HEK293 (cell line): Measurements from ENCODE around the gene ARHGEF4.
A peak's percentile ranks its signal among the peaks of the same experiment; 100 is the strongest.

Experiments
- CTCF ChIA-PET: fragments of 350-600 bp; formaldehyde crosslinking; extraction: SDS; loops from one replicate; lab custom pipeline; 2021; ENCODE audit warnings: antibody characterized with exemption; lab: Yijun Ruan, JAX
- POLR2A ChIA-PET: fragments of 300-600 bp; formaldehyde crosslinking; extraction: SDS; loops from one replicate; lab custom pipeline; 2020; ENCODE audit warnings: antibody characterized with exemption, inconsistent platforms; lab: Yijun Ruan, JAX
- H3K27ac ChIP-seq: fragments of 200-500 bp; sonication (Bioruptor generic); 2 replicates; pipeline ENCODE4 v1.5.1; 2014; ENCODE audit warnings: low read depth, low read length, control low read depth, inconsistent platforms; ENCODE audit errors: extremely low read depth
- H3K36me3 ChIP-seq, 2 experiments: fragments of 200-500 bp in 1 of 2; sonication (Bioruptor generic) in 1 of 2; 1 replicate in 1 of 2; 2 replicates in 1 of 2; pipeline ENCODE4 v1.5.1; 2014 to 2017; ENCODE audit warnings: inconsistent platforms in 2 of 2, low read length in 2 of 2; ENCODE audit not compliant: control insufficient read depth in 2 of 2, insufficient read depth in 1 of 2
- H3K4me1 ChIP-seq: fragments of 200-500 bp; sonication (Bioruptor generic); 2 replicates; pipeline ENCODE4 v1.5.1; 2014; ENCODE audit warnings: mild to moderate bottlenecking, low read length, inconsistent platforms; ENCODE audit not compliant: control insufficient read depth, insufficient read depth
- H3K4me3 ChIP-seq: 2 replicates; pipeline ENCODE4 v1.5.1; 2011; ENCODE audit warnings: low read depth, mild to moderate bottlenecking, control low read depth, low read length, moderate library complexity
- H3K9me3 ChIP-seq: fragments of 200-500 bp; sonication (Bioruptor generic); 2 replicates; pipeline ENCODE4 v1.5.1; 2014; ENCODE audit warnings: low read depth, low read length, inconsistent platforms; ENCODE audit not compliant: control insufficient read depth, insufficient read depth
- GLIS2 ChIP-seq: fragments of 450-650 bp; formaldehyde crosslinking; IDR thresholded peaks from 2 replicates; pipeline ENCODE4 v1.5.1; 2016; ENCODE audit warnings: missing biosample characterization, missing genetic modification characterization
- PRDM4 ChIP-seq: fragments of 450-650 bp; formaldehyde crosslinking; IDR thresholded peaks from 2 replicates; pipeline ENCODE4 v1.5.1; 2017; ENCODE audit warnings: missing biosample characterization, missing genetic modification characterization
- RBAK ChIP-seq: fragments of 450-650 bp; formaldehyde crosslinking; IDR thresholded peaks from 2 replicates; pipeline ENCODE4 v1.5.1; 2016; ENCODE audit warnings: missing biosample characterization, missing genetic modification characterization
- SCRT1 ChIP-seq: fragments of 450-650 bp; formaldehyde crosslinking; IDR thresholded peaks from 2 replicates; pipeline ENCODE4 v1.5.1; 2016; ENCODE audit warnings: missing biosample characterization, missing genetic modification characterization, borderline replicate concordance
- SCRT2 ChIP-seq: fragments of 450-650 bp; formaldehyde crosslinking; IDR thresholded peaks from 2 replicates; pipeline ENCODE4 v1.5.1; 2016; ENCODE audit warnings: missing biosample characterization, missing genetic modification characterization
- SETDB1 ChIP-seq: IDR thresholded peaks from one replicate; pipeline ENCODE4 v1.6.1; 2017; ENCODE audit warnings: mild to moderate bottlenecking, low read length, moderate library complexity, mixed read lengths; ENCODE audit not compliant: insufficient read length
- ZBTB20 ChIP-seq: fragments of 450-650 bp; formaldehyde crosslinking; IDR thresholded peaks from 2 replicates; pipeline ENCODE4 v1.5.1; 2016; ENCODE audit warnings: missing biosample characterization, missing genetic modification characterization
- ZBTB48 ChIP-seq: fragments of 450-650 bp; formaldehyde crosslinking; IDR thresholded peaks from 2 replicates; pipeline ENCODE4 v1.5.1; 2016; ENCODE audit warnings: missing biosample characterization, missing genetic modification characterization
- ZBTB7A ChIP-seq: fragments of 450-650 bp; formaldehyde crosslinking; IDR thresholded peaks from 2 replicates; pipeline ENCODE4 v1.5.1; 2016; ENCODE audit warnings: low read depth, missing biosample characterization, missing genetic modification characterization
- ZNF184 ChIP-seq: fragments of 450-650 bp; IDR thresholded peaks from 2 replicates; pipeline ENCODE4 v1.5.1; 2018; ENCODE audit warnings: missing biosample characterization, mild to moderate bottlenecking, missing genetic modification characterization
- ZNF354C ChIP-seq: fragments of 450-650 bp; formaldehyde crosslinking; IDR thresholded peaks from 2 replicates; pipeline ENCODE4 v1.5.1; 2016; ENCODE audit warnings: missing biosample characterization, missing genetic modification characterization, low read depth, borderline replicate concordance
- ZNF473 ChIP-seq: fragments of 450-650 bp; formaldehyde crosslinking; IDR thresholded peaks from 2 replicates; pipeline ENCODE4 v1.5.1; 2017; ENCODE audit warnings: missing biosample characterization, missing genetic modification characterization
- ZNF580 ChIP-seq: fragments of 450-650 bp; formaldehyde crosslinking; IDR thresholded peaks from 2 replicates; pipeline ENCODE4 v1.5.1; 2016; ENCODE audit warnings: missing biosample characterization, missing genetic modification characterization
- ZNF658 ChIP-seq: fragments of 450-650 bp; formaldehyde crosslinking; IDR thresholded peaks from 2 replicates; pipeline ENCODE4; 2016; ENCODE audit warnings: missing biosample characterization, missing genetic modification characterization
- ZXDB ChIP-seq: fragments of 450-650 bp; formaldehyde crosslinking; IDR thresholded peaks from 2 replicates; pipeline ENCODE4 v1.5.1; 2016; ENCODE audit warnings: missing biosample characterization, missing genetic modification characterization

Gene ARHGEF4

GRCh38 chr2:130949954-130950353 lies 113.2 kb downstream of the ARHGEF4 start (continued):
- no peak for TF ChIP-seq RBAK (tag by site-specific recombination)
- no peak for TF ChIP-seq PRDM4 (tag by site-specific recombination)
- no peak for TF ChIP-seq ZNF184 (tag by site-specific recombination)
- TF ChIP-seq GLIS2 (tag by site-specific recombination) = no peak
- no peak for TF ChIP-seq ZXDB (tag by site-specific recombination)
- no peak for TF ChIP-seq ZNF658
- no peak for TF ChIP-seq ZBTB7A (tag by site-specific recombination)
- TF ChIP-seq ZBTB48 (tag by site-specific recombination) = no peak
- TF ChIP-seq, all 188 proteins: peak for 0

GRCh38 chr2:130951018-130951417 lies 114.3 kb downstream of the ARHGEF4 start:
- H3K9me3 ChIP-seq = no peaks in the 10 kb centered on the region; the same call in 1 of the 2 replicates
- no peaks in the 10 kb centered on the region for H3K36me3 ChIP-seq
- ChIA-PET POLR2A (no interaction called here), CTCF (interaction anchor here (1.6 kb wide), 1 partner anchor 9 kb away, joined by 3 read pairs; no protein-coding TSS in a partner anchor)
- H3K4me3 ChIP-seq = no peak overlapping the region
- no peak for TF ChIP-seq ZNF354C (tag by site-specific recombination)
- no peaks in the 10 kb centered on the region for H3K4me1 ChIP-seq
- no peak overlapping the region for H3K27ac ChIP-seq

GRCh38 chr2:130954873-130955272 lies 118.2 kb downstream of the ARHGEF4 start:
- Histone ChIP-seq H3K36me3 (no peaks in the 10 kb centered on the region), H3K9me3 (no peaks in the 10 kb centered on the region; the same call in 1 of the 2 replicates), H3K4me3 (no peak overlapping the region), H3K27ac (no peak overlapping the region), H3K4me1 (no peaks in the 10 kb centered on the region)
- ChIA-PET CTCF (no interaction called here), POLR2A (no interaction called here)
- no peak for TF ChIP-seq ZBTB20 (tag by site-specific recombination)
- TF ChIP-seq SETDB1 = peak; percentile 82

GRCh38 chr2:130957915-130958314 lies 121.2 kb downstream of the ARHGEF4 start:
- no peak for TF ChIP-seq ZNF473 (tag by site-specific recombination)
- TF ChIP-seq ZNF580 = no peak
- peak; percentile 28; the same call in 1 of the 2 replicates for TF ChIP-seq SCRT2
- TF ChIP-seq SCRT1 (tag by site-specific recombination) = 0 out of 2 replicates have a peak, but pooled peaks have one; percentile 21
- Histone ChIP-seq H3K4me1 (no peaks in the 10 kb centered on the region), H3K27ac (no peak overlapping the region), H3K36me3 (no peaks in the 10 kb centered on the region), H3K9me3 (no peaks in the 10 kb centered on the region; the same call in 1 of the 2 replicates), H3K4me3 (no peak overlapping the region)
- POLR2A ChIA-PET = interaction anchor here (0.7 kb wide), 1 partner anchor 11 kb away, joined by 6 read pairs; no protein-coding TSS in a partner anchor
- CTCF ChIA-PET = interaction anchor here (0.7 to 0.9 kb wide), 2 partner anchors 17 to 98 kb away, joined by 3 to 6 read pairs; no protein-coding TSS in a partner anchor
